Hematopoietic multipotent progenitor cell treated with erythropoietin and hydrocortisone succinate and interleukin-3 and kit ligand, for 8 days (in vitro differentiated cells): ENCODE data around the gene SSRP1.
"Not testable (repeated sequence)": the region's sequence is repeated elsewhere in the genome, so short reads cannot be mapped to it uniquely, and the experiment has no call there.

Experiments
- DNase-seq: peaks from one replicate; pipeline ENCODE4 v3.0.0-alpha.2; 2015

Gene SSRP1

DNA sequence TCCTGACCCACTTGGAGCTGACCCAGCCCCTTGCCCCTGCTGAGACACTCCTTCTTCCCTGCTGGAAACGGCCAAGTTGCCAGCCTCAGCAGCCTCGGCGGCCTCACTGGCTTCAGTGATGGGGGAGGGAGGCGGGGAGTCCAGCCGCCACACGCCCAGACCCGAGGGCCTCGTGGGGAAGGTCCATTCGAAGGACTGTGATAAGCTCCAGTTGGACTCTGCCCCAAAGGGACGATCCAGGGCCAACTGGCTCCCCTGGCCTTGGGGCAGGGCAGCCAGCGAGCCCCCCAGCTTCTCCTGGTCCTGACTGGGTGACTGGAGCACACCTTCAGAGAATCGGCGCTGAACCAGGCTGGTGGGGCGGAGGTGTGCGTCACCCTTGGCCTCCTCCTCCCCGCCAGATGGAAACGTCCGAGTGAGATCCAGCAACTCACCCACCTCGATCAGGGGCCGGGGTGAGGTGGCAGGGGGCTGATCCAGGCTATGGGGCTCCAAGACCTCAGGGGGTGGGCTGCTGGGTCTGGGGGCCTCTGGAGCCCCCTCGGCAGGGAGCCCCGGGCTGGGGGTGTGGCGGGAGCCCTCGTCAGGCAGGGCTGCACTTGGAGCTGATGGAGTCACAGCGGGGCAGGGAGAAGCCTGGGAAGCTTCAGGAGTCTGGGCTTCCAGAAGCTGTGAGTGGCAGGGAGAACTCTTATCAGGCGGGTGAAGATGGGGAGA lies 22.5 kb downstream of the SSRP1 start:
- no peak for DNase-seq

GRCh38 chr11:57312511-57313021 lies 23.1 kb downstream of the SSRP1 start:
- no peak for DNase-seq

DNA sequence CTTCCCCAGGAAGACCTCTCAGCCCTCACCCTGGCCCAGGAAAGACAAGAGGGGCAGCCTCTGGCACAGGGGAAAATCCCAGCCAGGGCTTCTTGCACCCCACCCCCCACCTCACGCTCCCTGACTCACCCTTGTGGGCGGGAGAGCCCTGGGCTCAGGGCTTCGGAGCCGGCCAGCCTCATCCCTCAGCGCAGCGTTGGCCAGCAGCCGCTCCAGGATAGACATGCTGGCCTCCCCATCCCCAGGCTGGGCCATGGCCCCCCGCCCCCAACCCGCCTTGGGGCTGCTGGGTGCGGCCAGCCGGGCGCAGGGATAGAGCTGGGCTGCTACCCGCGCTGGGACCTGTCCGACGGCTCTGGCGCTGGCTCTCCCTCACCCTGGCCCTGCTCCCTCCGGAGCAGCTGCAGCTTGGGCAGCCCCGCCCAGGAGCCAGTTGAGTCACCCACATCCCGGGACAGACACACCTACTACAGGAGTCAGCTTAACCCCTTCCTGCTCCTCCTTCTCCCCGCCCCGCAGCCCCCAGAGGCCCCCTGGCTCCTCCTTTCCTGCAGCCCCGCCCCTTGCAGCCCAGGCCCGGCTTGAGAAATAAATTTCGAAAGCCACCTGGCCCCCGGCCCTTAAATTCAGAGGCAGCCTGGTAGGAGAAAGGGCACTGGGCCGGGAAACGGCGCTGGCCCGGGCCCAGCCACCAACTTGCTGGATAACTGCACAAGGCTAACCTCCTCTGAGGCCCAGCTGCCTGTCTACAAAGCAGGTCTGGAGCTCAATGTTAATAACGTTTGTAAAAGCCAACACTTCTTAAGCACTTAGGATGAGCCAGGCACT lies 24.4 kb downstream of the SSRP1 start:
- DNase-seq = peak; percentile 87

GRCh38 chr11:57310630-57311086 lies 25.0 kb downstream of the SSRP1 start:
- DNase-seq = no peak

DNA sequence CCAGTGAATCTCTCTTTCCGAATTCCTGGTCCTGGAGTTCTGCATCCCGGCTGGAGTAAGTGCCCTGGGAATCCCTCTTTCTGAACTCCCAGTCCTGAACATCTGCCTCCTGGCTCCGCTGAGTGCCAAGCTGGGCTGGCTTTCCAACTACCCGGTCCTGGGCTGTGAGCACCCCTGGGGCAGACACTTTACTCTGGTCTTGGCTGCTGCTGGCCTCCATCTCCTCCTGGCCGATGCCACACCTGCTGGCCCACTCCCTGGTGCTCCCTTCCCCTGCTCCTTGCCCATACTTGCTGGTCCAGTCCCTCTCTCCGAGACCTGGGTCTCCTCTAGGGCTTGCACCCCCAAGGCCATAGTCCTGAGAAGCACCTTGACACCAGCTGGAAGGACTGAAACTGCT lies 25.6 kb downstream of the SSRP1 start:
- DNase-seq = no peak

DNA sequence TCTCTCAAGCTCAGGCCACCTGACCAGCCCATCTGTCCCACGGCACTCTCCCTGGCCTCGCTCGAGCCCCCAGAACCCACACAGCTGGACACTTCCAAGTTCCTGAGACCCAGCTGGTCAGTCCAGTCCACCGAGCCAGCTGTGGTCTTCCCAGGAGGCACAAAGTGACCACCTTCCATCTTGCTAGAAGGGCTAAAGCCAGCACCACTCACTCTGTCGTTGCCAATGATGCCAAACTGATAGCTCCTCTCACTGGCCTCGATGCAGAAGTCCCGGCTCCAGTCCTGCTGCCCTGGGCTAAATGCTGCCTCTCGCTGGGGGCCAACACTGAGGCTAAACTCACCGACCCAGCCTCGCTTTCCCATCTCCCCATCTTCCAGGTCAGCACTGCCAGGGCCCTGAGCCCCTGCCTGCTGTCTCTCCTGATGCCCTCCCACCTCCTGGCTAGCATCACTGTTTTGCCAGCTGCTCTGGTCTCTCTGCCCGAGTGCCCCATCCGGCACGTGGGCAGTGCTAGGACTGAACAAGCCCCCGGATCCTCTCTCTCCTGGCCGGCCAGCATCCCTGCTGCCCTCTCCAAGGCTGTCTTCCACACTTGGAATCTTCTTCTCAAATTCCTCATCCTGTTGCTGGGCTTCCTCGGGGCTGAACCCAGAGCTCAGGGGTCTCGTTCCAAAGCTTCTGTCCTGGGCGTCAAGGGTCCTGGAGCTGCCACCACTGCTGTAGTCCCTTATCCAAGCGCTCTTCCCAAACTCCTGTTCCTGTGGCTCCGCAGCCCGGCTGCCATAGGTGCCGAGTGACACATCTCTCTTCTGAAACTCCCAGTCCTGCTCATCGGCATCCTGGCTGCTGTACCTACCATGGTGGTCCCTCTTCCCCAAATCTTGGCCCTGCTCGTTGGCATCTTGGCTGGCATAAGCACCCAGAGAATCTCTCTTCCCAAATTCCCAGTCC lies 26.3 kb downstream of the SSRP1 start:
- DNase-seq = no peak

DNA sequence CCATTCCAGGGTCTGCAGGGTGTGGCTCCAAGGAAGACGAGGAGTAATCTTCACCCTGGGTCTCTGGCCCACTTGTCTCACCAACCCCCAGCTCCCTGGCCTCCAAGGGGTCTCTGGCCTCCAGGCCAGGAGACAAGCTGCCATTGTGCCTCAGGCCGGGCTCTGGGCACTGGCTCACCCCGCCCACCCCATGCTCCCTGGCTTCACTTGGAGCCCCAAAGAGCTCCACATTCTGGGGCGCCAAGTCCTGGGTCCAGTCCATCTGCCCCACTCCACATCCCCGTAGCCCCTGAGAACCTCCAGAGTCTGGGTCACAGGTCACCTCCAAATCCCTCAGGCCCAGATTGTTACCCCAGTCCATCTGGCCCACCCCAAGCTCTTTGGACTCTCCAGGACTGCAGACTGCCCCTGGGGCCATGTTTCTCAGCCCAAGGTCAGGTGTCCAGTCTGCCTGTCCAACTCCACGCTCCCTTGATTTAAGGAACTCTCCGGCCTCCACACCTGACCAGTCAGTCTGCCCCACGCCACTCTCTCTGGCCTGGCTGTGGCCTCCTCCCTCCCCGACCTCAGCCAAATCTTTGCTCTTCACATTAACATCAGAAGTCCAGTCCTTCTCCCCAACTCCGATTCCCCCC lies 27.1 kb downstream of the SSRP1 start:
- no peak for DNase-seq

DNA sequence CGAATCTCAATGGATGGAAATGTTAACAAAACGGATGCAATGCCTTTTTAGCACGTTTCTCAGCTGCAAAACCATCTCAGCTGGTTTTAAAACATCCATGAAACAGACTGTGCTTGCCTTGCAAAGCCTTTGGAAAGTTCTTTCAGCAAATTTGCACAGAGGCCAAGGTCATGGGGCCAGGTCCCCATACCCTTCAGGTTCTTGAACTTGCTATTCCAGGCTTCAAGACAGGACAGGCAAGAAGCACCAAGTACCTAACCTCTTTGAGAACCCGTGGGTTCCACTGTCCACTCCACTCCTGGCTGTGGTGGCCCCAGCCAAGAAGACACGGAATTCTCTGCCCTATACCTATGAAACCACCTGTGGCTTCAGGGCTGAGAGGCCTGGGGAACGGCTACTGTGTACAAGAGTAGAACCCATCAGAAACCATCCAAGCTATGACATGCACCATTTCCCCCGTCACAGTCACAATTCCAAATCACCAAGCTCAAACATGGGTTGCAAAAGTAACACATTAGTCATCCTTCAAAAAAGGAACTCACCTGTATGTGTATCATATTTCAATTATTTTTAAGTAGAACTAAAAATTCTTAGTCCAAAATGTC lies 27.9 kb downstream of the SSRP1 start:
- no peak for DNase-seq

DNA sequence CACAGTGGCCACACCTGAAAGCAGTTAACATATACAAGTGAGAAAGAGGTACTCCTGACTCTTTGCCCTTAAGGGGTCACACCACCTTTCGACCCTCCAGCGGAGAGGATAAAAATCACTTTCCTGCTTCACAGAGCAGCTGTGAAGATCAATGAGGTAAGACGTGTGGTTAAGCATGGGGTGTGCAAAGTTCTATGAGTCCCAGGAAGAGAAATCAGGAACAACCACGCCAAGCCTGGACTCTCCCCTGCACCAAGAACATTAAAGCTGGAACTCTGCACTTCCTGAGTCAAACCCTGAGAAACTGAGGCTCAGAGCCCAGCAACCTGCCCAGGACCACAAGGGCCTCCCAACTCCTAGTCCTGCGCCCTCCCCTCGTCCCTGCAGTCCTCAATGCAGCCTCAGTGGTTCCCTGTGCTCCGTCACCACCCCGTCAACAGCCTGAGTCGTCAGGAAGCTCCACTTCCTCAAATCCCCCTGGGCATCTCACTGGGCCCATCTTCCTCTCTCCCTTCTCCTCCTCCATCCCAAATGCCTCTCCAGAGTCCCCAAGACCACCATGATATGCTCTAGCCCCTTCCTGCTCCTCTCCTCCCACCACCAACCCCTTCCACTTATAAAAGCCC lies 28.6 kb downstream of the SSRP1 start:
- no peak for DNase-seq

DNA sequence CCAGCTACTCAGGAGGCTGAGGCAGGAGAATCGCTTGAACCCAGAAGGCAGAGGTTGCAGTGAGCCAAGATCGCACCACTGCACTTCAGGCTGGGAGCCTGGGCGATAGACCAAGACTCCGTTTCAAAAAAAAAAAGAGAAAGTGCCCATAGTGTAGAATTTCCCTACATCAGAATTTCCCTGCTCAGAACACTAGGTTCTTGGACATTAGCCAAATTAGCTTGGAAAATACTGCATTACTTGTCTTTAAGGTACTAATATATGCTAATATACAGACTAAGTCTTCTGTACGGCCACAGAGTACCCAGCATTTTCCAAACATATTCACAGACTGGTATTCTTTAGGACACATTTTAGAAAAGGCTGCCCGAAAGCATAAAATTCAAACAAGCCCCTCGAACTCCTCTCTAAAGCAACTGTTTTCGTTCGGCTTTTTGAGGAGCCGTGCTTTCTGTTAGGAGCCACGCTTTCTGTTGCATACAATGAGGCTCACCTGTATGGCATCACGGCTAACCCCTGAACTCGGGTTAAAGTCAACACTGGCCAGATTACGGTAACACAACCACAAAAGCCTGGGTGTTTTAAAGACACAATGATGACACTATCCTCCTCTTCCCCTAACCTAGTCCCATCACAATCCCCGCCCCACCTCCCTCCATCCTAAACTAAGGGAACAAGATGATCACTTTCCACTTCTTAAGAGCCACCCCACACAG lies 29.4 kb downstream of the SSRP1 start:
- DNase-seq = no peak

GRCh38 chr11:57305523-57305922 lies 30.2 kb downstream of the SSRP1 start:
- no peak for DNase-seq

GRCh38 chr11:57303990-57304579 lies 31.6 kb downstream of the SSRP1 start:
- DNase-seq = peak; percentile 66

DNA sequence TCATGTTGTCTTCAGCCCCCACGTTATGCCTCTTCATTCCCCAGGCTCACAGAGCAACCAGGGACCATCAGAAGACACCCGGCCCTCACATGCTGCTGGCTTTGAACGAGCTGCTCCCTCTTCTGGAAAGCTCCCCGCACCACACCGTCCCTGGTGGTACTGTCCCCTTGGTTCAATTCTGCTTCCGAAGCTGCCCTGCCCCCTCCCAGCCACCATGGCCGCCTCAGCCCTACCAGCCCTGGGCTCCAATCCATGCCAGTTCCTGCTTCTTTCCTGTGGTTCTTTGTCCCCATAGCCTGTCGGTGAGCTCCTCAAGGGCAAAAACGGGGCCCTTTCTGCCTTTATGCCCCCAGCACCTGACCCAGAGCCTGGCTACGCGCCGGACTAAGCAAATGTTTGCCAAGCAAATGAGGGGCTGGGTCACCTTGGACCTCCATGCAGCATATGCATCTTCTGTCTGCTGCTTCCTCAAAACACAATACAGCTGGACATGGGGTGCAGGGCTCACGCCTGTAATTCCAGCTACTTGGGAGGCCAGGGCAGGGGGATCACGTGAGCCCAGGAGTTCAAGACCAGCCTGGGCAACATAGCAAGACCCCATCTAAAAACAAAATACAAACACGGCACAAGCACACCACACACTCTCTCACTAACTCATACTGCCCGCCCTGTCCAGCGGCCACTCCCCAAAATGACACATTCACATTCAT lies 32.3 kb downstream of the SSRP1 start:
- DNase-seq = no peak

DNA sequence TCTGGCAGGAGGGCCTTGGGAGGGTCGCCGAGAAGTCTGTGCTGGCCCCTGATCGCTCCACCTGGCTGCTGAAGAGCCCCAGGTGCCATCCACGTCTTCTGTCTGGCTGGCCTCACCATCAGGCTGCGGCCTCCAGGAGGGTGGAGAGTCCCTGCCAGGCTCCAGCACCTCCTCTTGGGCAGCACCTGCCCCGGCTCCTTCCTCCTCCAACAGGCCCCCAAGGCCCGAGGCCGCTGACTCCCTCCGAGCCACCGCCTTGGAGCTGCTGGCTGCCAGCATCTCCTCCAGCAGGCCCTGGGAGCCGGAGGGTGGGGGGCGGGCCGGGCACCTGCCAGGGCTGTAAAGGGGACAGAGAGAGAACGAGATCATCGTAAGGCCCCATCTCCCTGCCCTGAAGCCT lies 33.2 kb downstream of the SSRP1 start:
- no peak for DNase-seq

DNA sequence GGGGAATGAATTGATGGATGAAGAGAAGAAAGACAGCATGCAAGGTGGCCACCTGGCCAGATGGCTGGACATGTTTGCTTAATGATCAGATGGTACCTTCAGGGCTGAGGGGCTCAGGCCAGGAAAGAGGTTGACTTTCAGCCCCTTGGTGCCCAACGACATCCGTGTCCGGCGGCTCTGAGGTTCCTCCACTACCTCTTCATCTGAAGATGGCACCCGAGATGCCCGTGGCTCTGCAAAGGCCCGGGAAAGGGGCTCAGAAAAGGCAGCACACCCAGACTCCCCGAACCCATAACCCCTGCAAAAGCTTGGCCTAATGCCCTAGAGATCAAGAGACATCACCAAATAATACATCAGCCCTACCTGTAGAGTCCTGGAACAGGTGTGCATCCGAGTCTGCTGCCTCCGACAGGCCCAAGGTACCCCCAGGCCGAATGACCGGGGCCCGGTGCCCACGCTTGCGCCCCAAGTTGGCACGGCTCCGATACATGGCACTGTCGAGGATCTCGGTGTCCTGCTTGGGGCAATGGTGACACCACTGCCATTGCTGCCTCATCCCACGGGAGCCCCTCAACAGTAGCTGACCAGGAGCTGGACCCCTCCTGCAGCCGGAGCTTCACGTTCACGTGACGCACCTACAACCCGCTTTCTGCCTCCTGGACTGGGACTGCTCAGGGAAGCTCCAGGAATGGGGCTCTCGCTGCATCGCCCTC lies 33.8 kb downstream of the SSRP1 start:
- DNase-seq = no peak

GRCh38 chr11:57300785-57301184 lies 34.9 kb downstream of the SSRP1 start:
- DNase-seq = no peak

GRCh38 chr11:57299150-57299737 lies 36.4 kb downstream of the SSRP1 start:
- DNase-seq = no peak

DNA sequence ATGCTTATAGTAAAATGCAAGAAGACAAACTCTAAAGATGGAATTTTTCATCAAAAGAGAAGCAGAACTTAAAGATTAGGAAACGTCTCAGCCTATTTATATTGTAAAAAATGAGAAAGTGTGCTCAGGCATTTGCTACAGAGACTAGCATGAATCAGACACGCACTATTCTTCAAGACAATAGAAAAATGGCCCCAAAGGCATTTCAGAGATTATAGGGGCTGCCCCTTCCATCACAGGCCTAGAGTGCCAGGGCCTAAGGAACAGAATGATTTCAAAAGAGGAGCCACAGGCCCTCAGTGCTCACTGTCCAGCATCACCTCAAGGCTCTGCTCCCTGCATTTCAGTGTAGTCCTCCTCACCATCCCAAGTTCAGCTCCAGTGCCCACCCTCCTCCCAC lies 38.5 kb downstream of the SSRP1 start:
- no peak for DNase-seq

- DNase-seq = not testable (repeated sequence)
Measured at GRCh38 chr11:57296205-57296604, 39.5 kb downstream of the SSRP1 start.
